Liver (tissue), 9 donors: Measurements from ENCODE around the gene TBL2. TPM values are rescaled to one million over a fixed set of nuclear protein-coding genes. Genes with fewer than 3 reads are reported as not detected.
A peak's percentile ranks its signal among the peaks of the same experiment; 100 is the strongest.

ENCODE experiments used
- DNase-seq: peaks from one replicate; pipeline ENCODE4 v3.0.0-alpha.2; 2017; ENCODE audit warnings: low spot score
- H3K27ac ChIP-seq, 2 donors: one replicate each; pipeline ENCODE4 v1.7.0; 2013; ENCODE audit warnings: inconsistent platforms in 2 of 2, low read length in 2 of 2, control low read depth in 1 of 2, low read depth in 1 of 2, mild to moderate bottlenecking in 1 of 2
- H3K27me3 ChIP-seq, 4 donors: one replicate each; pipeline versions ENCODE4 v1.6.1 to v1.7.0; 2013; ENCODE audit warnings: low read length in 3 of 4, inconsistent platforms in 1 of 4, mild to moderate bottlenecking in 1 of 4, moderate library complexity in 1 of 4; ENCODE audit not compliant: control insufficient read depth in 4 of 4, insufficient read depth in 4 of 4
- H3K36me3 ChIP-seq, 4 donors: one replicate each; pipeline versions ENCODE4 v1.6.1 to v1.7.0; 2013; ENCODE audit warnings: low read length in 3 of 4, mild to moderate bottlenecking in 3 of 4, low read depth in 1 of 4, moderate library complexity in 1 of 4; ENCODE audit not compliant: control insufficient read depth in 4 of 4, insufficient read depth in 3 of 4
- H3K4me1 ChIP-seq, 4 donors: one replicate each; pipeline versions ENCODE4 v1.6.1 to v1.7.0; 2013; ENCODE audit warnings: low read length in 3 of 4, mild to moderate bottlenecking in 3 of 4, moderate library complexity in 1 of 4; ENCODE audit not compliant: control insufficient read depth in 4 of 4, insufficient read depth in 4 of 4
- H3K4me3 ChIP-seq, 3 donors: one replicate each; pipeline versions ENCODE4 v1.6.1 to v1.7.0; 2013; ENCODE audit warnings: low read length in 3 of 3, control low read depth in 1 of 3, low read depth in 1 of 3, mild to moderate bottlenecking in 1 of 3
- H3K9ac ChIP-seq, 2 donors: one replicate each; pipeline ENCODE4 v1.7.0; 2013; ENCODE audit warnings: low read length in 2 of 2, mild to moderate bottlenecking in 2 of 2, moderate library complexity in 2 of 2, control low read depth in 1 of 2, low read depth in 1 of 2
- H3K9me3 ChIP-seq, 4 donors: one replicate each; pipeline versions ENCODE4 v1.6.1 to v1.7.0; 2013; ENCODE audit warnings: low read length in 3 of 4; ENCODE audit not compliant: control insufficient read depth in 4 of 4
- EGR1 ChIP-seq, 2 donors: IDR thresholded peaks; 2 replicates each; pipeline ENCODE4 v1.6.1; 2016 to 2018; ENCODE audit warnings: antibody characterized with exemption in 2 of 2, low read depth in 2 of 2
- FOXA1 ChIP-seq: IDR thresholded peaks from 2 replicates; pipeline ENCODE4 v1.6.1; 2016; ENCODE audit warnings: antibody characterized with exemption
- FOXA2 ChIP-seq: IDR thresholded peaks from 2 replicates; pipeline ENCODE4 v1.6.1; 2016; ENCODE audit warnings: antibody characterized with exemption
- GABPA ChIP-seq, 2 donors: IDR thresholded peaks in 1 of 2; conservative IDR thresholded peaks in 1 of 2; 2 replicates each; pipeline ENCODE4 v1.6.1; 2016; ENCODE audit warnings: antibody characterized with exemption in 2 of 2, mild to moderate bottlenecking in 1 of 2, moderate library complexity in 1 of 2
- HNF4A ChIP-seq, 2 donors: conservative IDR thresholded peaks; 2 replicates each; pipeline ENCODE4 v1.6.1; 2016; ENCODE audit warnings: antibody characterized with exemption in 2 of 2, mild to moderate bottlenecking in 2 of 2
- RAD21 ChIP-seq, 2 donors: IDR thresholded peaks; 2 replicates each; pipeline ENCODE4 v1.6.1; 2016; ENCODE audit warnings: antibody characterized with exemption in 2 of 2, mild to moderate bottlenecking in 2 of 2
- RXRA ChIP-seq, 2 donors: IDR thresholded peaks; 2 replicates each; pipeline ENCODE4 v1.6.1; 2017 to 2018; ENCODE audit warnings: antibody characterized with exemption in 2 of 2, mild to moderate bottlenecking in 1 of 2
- TAF1 ChIP-seq: conservative IDR thresholded peaks from 2 replicates; pipeline ENCODE4 v1.6.1; 2016; ENCODE audit warnings: antibody characterized with exemption, mild to moderate bottlenecking
- YY1 ChIP-seq: IDR thresholded peaks from 2 replicates; pipeline ENCODE4 v1.6.1; 2016; ENCODE audit warnings: antibody characterized with exemption, mild to moderate bottlenecking
- WGBS: extraction: QIAGEN DNeasy Blood & Tissue Kit; methylation state at CpG from one replicate; pipeline ENCODE4 v1.1.7; 2013; 5-methylcytosine and 5-hydroxymethylcytosine counted together
- polyA plus RNA-seq, 2 donors: library from polyadenylated mRNA; stranded (reverse) in 1 of 2; unstranded in 1 of 2; fragments of 200-250 nt in 1 of 2; fragments of >200 nt in 1 of 2; fragmentation: Nextera tagmentation in 1 of 2; extraction: Ambion mirVana in 1 of 2; gene quantifications; one replicate each; pipeline versions ENCODE4 v1.2.1 to v1.2.3, GENCODE V29; 2013 to 2015
- total RNA-seq, 2 donors: library from RNA; depleted of rRNA; stranded (reverse); fragments of >200 nt; gene quantifications; one replicate each; pipeline ENCODE4 v1.2.3, GENCODE V29; 2014
- TF ChIP-seq, protein P1 (sequence below): IDR thresholded peaks from 2 replicates; pipeline ENCODE4 v1.6.1; 2016; ENCODE audit warnings: antibody characterized with exemption
- TF ChIP-seq, protein P2 (sequence below): fragments of 150-350 bp; IDR thresholded peaks from 2 replicates; pipeline ENCODE4 v1.5.1; 2017; ENCODE audit warnings: improper control_type of control experiment, low read depth, low read length; ENCODE audit not compliant: missing input control
- TF ChIP-seq, protein P3 (sequence below): IDR thresholded peaks from 2 replicates; pipeline ENCODE4 v1.6.1; 2016; ENCODE audit warnings: antibody characterized with exemption
- TF ChIP-seq, protein P4 (sequence below): IDR thresholded peaks from 2 replicates; pipeline ENCODE4 v1.6.1; 2016; ENCODE audit warnings: antibody characterized with exemption
- donor health status: healthy.
- donor health status: healthy.
- donor health status: healthy.
- donor health status: healthy.
- donor health status: healthy.

Gene TBL2
- total and polyA plus RNA-seq, 4 donors: 10.9 to 36.6 (median 19.0) TPM

DNA sequence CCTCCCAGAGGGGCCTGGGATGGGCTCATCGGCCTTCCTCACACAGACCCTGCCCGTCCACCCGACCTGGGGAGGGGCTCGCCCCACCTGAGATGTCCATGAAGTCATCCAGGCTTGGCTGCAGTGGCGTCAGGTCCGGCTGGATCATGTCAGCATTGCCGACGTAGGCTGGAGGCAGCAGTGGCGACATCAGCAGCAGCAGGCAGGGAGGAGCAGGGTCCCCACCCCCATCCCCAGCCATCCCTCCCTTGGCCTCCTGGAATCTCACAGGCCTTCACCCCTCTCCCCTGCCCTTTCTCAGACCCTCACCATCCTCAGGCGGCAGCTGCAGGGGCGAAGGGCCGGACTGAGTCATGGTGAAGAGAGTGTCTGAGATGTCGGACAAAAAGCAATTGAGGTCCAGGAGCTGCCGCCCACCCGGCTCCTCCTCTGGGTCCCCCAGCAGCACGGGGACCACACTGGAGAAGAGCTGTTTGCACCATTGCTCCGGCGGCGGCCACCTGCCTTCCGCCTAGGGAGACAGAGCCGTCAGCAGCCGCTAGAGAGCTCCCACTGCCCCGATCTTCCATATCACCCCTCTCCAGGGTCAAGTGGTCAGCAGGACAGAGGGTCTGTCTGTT lies 27.3 kb upstream of the TBL2 start (continued):
- TF ChIP-seq RAD21 (IDR thresholded peaks at IDR 0.05) (no peak), FOXA2 (no peak), EGR1 (IDR thresholded peaks at IDR 0.05; ENCODE audit: low read depth in 2 of 2) (no peak), HNF4A (conservative IDR thresholded peaks at IDR 0.05) (no peak), RXRA (IDR thresholded peaks at IDR 0.05) (no peak)
- TF ChIP-seq, protein P1, sequence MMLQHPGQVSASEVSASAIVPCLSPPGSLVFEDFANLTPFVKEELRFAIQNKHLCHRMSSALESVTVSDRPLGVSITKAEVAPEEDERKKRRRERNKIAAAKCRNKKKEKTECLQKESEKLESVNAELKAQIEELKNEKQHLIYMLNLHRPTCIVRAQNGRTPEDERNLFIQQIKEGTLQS: no peak
- TF ChIP-seq, protein P2, sequence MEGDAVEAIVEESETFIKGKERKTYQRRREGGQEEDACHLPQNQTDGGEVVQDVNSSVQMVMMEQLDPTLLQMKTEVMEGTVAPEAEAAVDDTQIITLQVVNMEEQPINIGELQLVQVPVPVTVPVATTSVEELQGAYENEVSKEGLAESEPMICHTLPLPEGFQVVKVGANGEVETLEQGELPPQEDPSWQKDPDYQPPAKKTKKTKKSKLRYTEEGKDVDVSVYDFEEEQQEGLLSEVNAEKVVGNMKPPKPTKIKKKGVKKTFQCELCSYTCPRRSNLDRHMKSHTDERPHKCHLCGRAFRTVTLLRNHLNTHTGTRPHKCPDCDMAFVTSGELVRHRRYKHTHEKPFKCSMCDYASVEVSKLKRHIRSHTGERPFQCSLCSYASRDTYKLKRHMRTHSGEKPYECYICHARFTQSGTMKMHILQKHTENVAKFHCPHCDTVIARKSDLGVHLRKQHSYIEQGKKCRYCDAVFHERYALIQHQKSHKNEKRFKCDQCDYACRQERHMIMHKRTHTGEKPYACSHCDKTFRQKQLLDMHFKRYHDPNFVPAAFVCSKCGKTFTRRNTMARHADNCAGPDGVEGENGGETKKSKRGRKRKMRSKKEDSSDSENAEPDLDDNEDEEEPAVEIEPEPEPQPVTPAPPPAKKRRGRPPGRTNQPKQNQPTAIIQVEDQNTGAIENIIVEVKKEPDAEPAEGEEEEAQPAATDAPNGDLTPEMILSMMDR: no peak

DNA sequence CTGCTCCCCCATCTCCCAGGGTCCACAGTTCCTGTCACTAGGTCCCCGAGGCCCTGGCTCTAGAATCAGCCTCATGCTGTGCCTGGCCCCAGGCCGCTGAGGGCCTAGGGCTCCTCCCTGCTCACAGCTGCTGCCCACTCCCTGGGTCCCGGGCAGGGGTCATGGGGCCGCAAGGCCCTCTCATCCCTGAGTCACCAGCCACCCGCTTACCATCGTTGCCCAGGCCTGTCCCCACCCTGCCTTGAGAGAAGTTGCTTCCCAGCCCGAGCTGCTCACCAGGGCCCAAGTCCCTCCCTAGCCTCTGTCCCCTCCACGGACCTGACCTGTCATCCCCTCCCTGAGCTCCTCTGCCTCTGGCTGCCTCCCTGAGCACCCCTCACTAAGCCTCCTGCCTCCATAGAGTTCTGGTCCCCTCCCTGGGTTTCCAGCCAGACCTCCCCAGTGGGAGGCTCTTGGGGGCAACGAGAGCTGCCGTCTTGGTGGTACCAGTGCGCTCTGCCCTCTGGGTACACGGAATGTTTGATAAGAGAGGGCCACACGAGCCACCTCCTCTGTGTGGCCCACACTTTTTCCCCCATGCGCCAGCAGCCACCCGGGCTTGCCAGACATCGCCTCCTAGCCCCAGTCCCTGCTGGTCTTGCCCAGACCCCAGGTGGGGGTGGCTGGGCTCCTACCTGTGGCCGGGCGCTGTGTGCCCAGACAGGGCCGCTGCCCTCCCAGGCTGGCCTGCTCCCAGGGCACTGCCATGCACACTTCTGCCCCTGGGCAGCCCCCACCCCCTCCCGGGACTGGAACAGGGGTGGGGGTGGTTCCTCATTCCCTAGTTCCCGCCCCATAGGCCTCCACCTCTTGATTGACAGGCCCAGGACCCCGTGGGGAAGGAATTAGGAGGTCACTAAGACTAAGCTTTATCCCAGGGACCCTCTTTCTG lies 24.6 kb upstream of the TBL2 start:
- H3K27ac ChIP-seq: no peak overlapping the region

DNA sequence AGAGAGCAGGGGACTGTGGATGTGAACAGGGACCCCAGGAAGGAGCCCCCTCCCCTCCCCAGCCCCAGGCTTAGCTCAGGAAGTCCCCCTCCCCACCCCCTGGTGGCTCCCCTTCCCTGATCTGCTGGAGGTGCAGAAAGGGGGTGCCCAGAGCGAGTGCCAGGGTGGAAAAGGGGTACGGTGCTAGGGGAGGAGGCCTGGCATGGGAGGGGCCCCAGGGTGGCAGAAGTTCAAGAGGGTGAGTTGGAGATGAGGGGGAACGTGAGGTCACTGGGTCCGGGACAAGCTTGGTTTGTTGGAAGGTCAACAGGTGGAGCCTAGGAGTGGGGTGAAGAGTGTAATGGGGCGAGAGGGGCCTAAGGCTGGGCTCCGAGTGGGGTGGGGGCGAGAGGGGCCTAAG lies 21.5 kb upstream of the TBL2 start:
- 58% methylated on average over 7 of the region's 7 CpGs for WGBS
- Histone ChIP-seq H3K9ac (no peak overlapping the region), H3K4me1 (peaks cover 0 to 6% (median 0%) of the 10 kb centered on the region in 4 donors), H3K27me3 (no peaks in the 10 kb centered on the region), H3K27ac (peak overlapping the region in 1 of 2 donors; percentile 22), H3K36me3 (peaks cover 2 to 23% (median 17%) of the 10 kb centered on the region in 4 donors), H3K9me3 (no peaks in the 10 kb centered on the region), H3K4me3 (no peak overlapping the region)
- DNase-seq: no peak
- TF ChIP-seq RXRA (IDR thresholded peaks at IDR 0.05) (peak in 1 of 2 donors; percentile 53), EGR1 (IDR thresholded peaks at IDR 0.05; ENCODE audit: low read depth in 2 of 2) (no peak)

More for the DNA sequence above, 24.6 kb upstream of the TBL2 start:
- Histone ChIP-seq H3K27me3 (no peaks in the 10 kb centered on the region), H3K36me3 (peaks cover 3 to 10% (median 4%) of the 10 kb centered on the region in 4 donors), H3K4me3 (no peak overlapping the region), H3K4me1 (peaks cover 0 to 12% (median 0%) of the 10 kb centered on the region in 4 donors), H3K9me3 (no peaks in the 10 kb centered on the region), H3K9ac (no peak overlapping the region)
- TF ChIP-seq FOXA1: no peak
- TF ChIP-seq RAD21 (IDR thresholded peaks at IDR 0.05): no peak
- TF ChIP-seq, protein P3, sequence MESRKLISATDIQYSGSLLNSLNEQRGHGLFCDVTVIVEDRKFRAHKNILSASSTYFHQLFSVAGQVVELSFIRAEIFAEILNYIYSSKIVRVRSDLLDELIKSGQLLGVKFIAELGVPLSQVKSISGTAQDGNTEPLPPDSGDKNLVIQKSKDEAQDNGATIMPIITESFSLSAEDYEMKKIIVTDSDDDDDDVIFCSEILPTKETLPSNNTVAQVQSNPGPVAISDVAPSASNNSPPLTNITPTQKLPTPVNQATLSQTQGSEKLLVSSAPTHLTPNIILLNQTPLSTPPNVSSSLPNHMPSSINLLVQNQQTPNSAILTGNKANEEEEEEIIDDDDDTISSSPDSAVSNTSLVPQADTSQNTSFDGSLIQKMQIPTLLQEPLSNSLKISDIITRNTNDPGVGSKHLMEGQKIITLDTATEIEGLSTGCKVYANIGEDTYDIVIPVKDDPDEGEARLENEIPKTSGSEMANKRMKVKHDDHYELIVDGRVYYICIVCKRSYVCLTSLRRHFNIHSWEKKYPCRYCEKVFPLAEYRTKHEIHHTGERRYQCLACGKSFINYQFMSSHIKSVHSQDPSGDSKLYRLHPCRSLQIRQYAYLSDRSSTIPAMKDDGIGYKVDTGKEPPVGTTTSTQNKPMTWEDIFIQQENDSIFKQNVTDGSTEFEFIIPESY: no peak
- no peak for TF ChIP-seq TAF1
- TF ChIP-seq, protein P4, sequence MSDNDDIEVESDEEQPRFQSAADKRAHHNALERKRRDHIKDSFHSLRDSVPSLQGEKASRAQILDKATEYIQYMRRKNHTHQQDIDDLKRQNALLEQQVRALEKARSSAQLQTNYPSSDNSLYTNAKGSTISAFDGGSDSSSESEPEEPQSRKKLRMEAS: no peak
- no peak for TF ChIP-seq YY1
- TF ChIP-seq HNF4A (conservative IDR thresholded peaks at IDR 0.05): no peak
- TF ChIP-seq GABPA (IDR thresholded peaks at IDR 0.05 in 1 of 2, conservative IDR thresholded peaks at IDR 0.05 in 1 of 2): no peak
- no peak for DNase-seq
- 67% methylated on average over 22 of the region's 22 CpGs for WGBS
